ENCODE measurements around the gene CREBZF. TPM values are rescaled to one million over a fixed set of nuclear protein-coding genes. Genes with fewer than 3 reads are reported as not detected.

The CREBZF gene
- total RNA-seq, 1 donor from 2014 or later, result 66.3 TPM

GRCh38 chr11:85695546-85695945, 30.6 kb upstream of the CREBZF start:
- no peak overlapping the region for H3K4me3 Mint-ChIP-seq (ENCODE audit: low read depth)
- no peak overlapping the region for H3K27ac Mint-ChIP-seq
- no peak for TF ChIP-seq CTCF (IDR thresholded peaks at IDR 0.05; ENCODE audit: unreplicated experiment)
- no peak for DNase-seq (ENCODE audit: low spot score, unreplicated experiment)
- H3K4me1 Mint-ChIP-seq (ENCODE audit: low read depth), result peaks cover 10% of the 10 kb centered on the region
- H3K36me3 Mint-ChIP-seq (ENCODE audit: insufficient read depth), result no peaks in the 10 kb centered on the region
- no peaks in the 10 kb centered on the region for H3K9me3 Mint-ChIP-seq (ENCODE audit: low read depth)
- H3K27me3 Mint-ChIP-seq, result no peaks in the 10 kb centered on the region

DNA sequence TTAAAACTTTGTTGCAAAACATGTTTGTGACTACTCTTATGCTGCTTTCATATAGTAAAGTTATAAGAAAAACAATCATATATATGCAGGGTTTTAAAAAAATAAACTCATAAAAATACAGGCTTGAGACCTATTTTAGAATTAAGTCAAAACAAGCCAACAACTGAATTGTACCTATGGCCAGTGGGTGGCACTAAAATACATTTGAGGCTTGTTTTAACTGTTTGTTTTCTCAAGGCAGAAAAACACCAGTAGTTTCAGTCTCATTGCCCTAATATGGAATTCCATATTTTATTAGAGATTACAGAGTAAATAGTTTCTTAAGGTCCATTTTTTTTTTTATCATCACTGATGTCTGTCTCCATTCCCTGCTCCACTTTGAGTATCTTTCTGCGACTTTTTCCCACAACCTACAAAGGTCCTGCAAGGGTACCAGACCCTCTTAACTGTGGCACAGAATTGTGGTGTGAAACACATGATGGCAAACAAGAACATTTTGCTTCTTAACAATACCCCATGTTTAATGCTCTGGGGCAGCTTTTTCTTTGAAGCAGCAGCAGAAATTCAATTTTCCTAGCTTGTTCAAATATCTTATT, 29.6 kb upstream of the CREBZF start:
- no peak for DNase-seq (ENCODE audit: low spot score, unreplicated experiment)
- no peaks in the 10 kb centered on the region for H3K9me3 Mint-ChIP-seq (ENCODE audit: low read depth)
- H3K27ac Mint-ChIP-seq, result no peak overlapping the region
- no peaks in the 10 kb centered on the region for H3K36me3 Mint-ChIP-seq (ENCODE audit: insufficient read depth)
- H3K4me3 Mint-ChIP-seq (ENCODE audit: low read depth), result no peak overlapping the region
- H3K4me1 Mint-ChIP-seq (ENCODE audit: low read depth), result peaks cover 3% of the 10 kb centered on the region
- TF ChIP-seq CTCF (IDR thresholded peaks at IDR 0.05; ENCODE audit: unreplicated experiment), result peak; percentile 53
- H3K27me3 Mint-ChIP-seq, result no peaks in the 10 kb centered on the region

DNA sequence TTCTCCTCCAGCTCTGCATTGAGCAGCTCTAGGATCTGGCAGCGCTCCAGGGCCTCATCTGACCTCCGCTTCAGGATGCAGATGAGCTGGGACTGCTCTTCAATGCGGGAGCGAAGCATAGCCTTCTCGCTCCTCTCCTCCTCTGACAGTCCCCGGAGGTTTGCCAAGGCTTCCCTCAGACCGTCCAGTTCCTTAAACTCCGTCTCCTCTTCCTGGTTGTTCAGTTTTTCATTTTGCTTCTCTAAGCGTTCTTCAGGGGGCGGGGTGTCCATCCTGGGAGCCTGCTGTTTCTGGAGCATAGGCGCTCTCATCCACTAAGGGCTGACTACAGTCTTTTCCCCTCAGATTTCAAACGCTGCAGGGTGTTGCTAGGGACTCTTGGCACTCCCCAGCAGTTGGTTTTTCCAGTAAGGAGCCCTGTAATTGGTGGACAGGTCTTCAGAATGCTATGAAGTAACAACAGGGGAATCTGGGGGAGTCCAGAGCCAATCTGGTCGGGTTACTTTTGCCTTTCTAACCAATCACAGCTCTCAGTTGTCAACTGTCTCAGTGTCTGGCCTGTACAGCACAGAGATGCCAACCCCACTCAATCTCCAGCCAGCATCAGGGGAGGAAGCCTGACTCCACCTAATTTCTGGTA, 21.0 kb upstream of the CREBZF start, which contains the start of gene CCDC89:
Gene CCDC89, minus strand, starts transcription at position 376 of the 640 bp plus-strand sequence. Its CDS starts 65 bp downstream, at position 311.
- Mint-ChIP-seq H3K4me1 (ENCODE audit: low read depth) (peaks cover 9% of the 10 kb centered on the region), H3K36me3 (ENCODE audit: insufficient read depth) (no peaks in the 10 kb centered on the region), H3K27ac (peak within 1 kb of the TSS; percentile 3), H3K27me3 (no peaks in the 10 kb centered on the region), H3K9me3 (ENCODE audit: low read depth) (no peaks in the 10 kb centered on the region), H3K4me3 (ENCODE audit: low read depth) (no peak within 1 kb of the TSS)
- TF ChIP-seq CTCF (IDR thresholded peaks at IDR 0.05; ENCODE audit: unreplicated experiment), result no peak
- no peak for DNase-seq (ENCODE audit: low spot score, unreplicated experiment)

DNA sequence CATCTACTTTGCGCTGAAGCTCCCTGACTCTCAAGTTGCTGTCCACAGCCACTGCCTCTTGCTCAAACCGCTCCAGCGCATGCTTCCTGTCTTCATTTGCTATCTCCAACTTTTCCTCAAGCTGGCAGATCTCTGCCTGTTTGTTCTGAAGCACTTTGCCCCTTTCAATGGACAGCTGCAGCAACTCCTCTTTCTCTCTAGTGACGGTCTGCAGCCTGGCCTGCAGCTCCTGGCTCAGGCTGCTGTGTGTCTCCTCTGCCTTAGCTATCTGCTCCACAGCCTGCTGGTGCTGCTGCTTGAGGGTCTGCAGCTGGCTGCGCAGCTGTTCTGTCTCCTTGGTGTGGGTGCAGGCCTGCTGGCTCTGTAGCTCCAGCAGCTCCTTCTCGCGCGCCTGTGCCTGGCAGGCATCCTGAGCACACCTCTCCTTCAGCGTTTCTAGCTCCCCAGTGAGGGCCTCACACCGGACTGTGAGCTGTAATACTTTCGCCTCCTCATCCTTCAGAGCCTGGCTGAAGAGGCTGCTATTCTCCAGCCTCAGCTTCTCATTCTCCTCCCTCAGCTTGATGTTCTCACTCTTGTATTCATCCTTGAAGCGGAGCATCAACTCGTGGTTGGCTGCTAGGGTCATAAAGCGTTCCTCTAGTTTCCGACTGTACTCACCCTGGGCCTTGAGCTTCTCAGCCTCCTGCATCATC, 20.3 kb upstream of the CREBZF start:
- no peaks in the 10 kb centered on the region for H3K36me3 Mint-ChIP-seq (ENCODE audit: insufficient read depth)
- no peaks in the 10 kb centered on the region for H3K9me3 Mint-ChIP-seq (ENCODE audit: low read depth)
- DNase-seq (ENCODE audit: low spot score, unreplicated experiment), result no peak
- H3K27me3 Mint-ChIP-seq, result no peaks in the 10 kb centered on the region
- no peak for TF ChIP-seq CTCF (IDR thresholded peaks at IDR 0.05; ENCODE audit: unreplicated experiment)
- H3K4me1 Mint-ChIP-seq (ENCODE audit: low read depth), result peaks cover 9% of the 10 kb centered on the region
- no peak overlapping the region for H3K4me3 Mint-ChIP-seq (ENCODE audit: low read depth)
- H3K27ac Mint-ChIP-seq, result no peak overlapping the region
